Stimulated activated naive CD4-positive, alpha-beta T cell (primary cell): ENCODE data around the gene R3HDM2.
"Not testable (repeated sequence)": the region's sequence is repeated elsewhere in the genome, so short reads cannot be mapped to it uniquely, and the experiment has no call there.

Source experiments
- DNase-seq, 6 experiments: peaks; one replicate each; lab custom pipeline; 2025; lab: John Stamatoyannopoulos, UW

Gene R3HDM2

DNA sequence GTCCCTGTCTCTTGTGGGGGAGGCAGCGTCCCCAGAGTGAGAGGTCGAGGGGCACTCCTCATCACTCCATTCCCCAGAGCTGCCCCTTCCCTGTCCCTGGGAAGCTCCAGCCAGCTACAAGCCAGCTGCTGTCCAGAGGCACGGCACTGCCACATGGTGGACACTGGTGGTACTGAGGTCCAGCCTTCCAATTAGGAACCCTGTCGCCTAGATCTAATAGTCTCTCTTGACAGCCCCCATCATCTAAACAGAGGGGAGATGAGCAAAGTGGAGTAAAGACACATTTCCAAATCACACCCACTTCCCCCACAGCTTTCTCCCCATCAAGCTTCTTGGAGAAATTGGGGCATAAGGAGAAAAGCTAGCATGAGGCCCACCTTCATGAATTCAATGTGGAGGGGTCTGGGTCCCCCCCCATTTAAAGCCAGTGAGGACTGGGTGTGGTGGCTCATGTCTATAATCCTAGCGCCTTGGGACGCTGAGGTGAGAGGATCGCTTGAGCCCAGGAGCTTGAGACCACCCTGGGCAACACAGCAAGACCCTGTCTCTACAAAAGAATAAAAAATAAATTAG is 22.2 kb upstream of the R3HDM2 start:
- peak in 1 of 6 experiments; percentile 6 for DNase-seq

GRCh38 chr12:57452181-57452936 is 21.5 kb upstream of the R3HDM2 start:
- no peak for DNase-seq

- no peak for DNase-seq
Observed at GRCh38 chr12:57451233-57451778, 20.5 kb upstream of the R3HDM2 start.

- no peak for DNase-seq
Observed at GRCh38 chr12:57450057-57450456, 19.2 kb upstream of the R3HDM2 start.

- DNase-seq, result no peak
Observed at GRCh38 chr12:57449375-57449774, 18.5 kb upstream of the R3HDM2 start.

GRCh38 chr12:57448669-57449068 is 17.8 kb upstream of the R3HDM2 start:
- DNase-seq, result no peak

- no peak for DNase-seq
Observed at GRCh38 chr12:57446292-57446960, 15.6 kb upstream of the R3HDM2 start.

DNA sequence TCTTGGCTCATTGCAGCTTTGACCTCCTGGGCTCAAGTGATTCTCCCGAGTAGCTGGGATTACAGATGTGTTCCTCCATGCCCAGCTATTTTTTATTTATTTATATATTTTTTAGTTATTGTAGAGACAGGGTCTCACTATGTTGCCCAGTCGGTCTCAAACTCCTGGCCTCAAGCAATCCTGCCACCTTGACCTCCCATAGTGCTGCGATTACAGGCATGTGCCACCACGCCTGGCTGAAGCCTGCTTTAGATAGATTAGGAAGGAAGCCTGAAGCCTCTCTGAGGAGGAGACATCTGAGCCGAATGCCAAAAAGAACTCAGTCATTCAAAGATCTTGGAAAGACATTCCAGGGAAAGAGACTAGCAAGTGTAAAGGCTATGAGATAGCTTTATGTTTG is 13.9 kb upstream of the R3HDM2 start:
- no peak for DNase-seq

GRCh38 chr12:57444337-57444736 is 13.5 kb upstream of the R3HDM2 start:
- DNase-seq, result not testable (repeated sequence)

DNA sequence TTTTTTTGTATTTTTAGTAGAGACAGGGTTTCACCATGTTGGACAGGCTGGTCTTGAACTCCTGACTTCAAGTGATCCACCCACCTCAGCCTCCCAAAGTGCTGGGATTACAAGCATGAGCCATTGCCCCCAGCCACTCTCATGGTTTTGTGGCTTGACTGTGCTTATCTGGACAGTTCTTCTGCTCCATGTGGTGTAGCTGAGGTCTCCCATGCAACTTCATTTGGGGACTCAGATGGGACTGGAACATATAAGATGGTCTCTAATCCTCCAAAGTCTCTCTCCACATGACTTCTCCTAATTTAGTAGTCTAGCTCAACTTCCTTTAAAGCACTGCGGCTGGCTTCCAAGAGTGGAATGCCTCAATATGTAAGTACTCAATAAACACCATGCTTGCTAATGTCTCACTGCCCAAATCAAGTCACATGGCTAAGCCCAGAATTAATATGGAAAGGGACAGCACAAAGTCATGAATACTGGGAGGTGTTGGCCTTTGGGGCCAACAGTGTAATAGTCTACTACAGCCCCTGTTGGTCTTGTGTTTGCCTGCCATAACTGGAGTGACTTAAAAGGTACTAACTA is 11.1 kb upstream of the R3HDM2 start:
- DNase-seq, result no peak

DNA sequence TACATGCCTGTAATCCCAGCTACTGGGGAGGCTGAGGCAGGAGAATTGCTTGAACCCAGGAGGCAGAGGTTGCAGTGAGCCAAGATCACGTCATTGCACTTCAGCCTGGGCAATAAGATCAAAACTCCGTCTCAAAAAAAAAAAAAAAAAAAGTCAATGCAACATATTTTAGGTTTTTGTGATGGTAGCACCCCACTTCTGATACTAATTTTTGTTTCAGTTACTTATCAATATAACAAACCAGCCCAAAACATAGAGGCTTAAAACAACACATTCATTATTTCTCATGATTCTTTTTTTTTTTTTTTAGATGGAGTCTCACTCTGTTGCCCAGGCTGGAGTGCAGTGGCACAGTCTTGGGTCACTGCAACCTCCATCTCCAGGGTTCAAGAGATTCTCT is 10.6 kb upstream of the R3HDM2 start:
- not testable (repeated sequence) for DNase-seq

- no peak for DNase-seq
Observed at GRCh38 chr12:57439762-57440266, 9.0 kb upstream of the R3HDM2 start.

DNA sequence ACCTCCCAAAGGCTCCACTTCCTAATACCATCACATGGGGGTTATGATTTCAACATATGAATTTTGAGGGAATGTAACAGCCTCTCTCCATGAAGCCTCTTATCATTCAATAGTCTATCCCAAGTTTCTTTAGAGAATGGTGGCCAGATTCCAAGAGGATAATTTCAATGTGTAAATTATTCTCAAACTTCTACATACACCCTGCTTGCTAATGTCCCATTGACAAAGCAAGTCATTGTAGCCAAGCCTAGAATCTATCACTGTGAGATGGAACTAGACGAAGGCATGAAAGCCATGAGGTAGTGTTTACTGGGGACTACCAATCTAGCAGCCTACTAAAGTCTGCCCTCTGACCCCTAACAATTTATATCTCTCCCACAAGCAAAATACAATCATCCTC is 7.6 kb upstream of the R3HDM2 start:
- no peak for DNase-seq

DNA sequence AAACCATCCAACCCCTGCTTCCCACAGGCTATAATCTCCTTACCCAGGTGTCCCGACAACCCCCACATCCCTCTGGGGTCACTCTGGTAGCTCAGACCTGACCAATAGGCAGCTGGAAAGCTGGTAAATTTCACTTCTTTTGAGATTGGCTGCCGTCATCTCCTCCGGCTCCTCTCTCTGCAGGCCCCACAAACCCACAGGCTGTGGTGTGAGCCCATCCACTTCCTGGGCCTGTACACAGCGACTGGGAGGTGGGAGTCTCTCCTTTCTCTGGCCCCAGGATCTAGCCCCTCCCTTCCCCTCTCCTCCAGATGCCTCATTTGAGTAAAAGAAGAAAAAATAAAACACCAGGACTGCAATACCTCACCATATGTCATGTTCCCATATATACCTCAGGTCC is 4.5 kb upstream of the R3HDM2 start:
- no peak for DNase-seq

GRCh38 chr12:57434517-57435223 is 3.8 kb upstream of the R3HDM2 start, which contains the start of gene INHBC:
Gene INHBC (plus strand): TSS chr12:57434784. CDS start chr12:57434887, 103 bp downstream.
- DNase-seq, result no peak

DNA sequence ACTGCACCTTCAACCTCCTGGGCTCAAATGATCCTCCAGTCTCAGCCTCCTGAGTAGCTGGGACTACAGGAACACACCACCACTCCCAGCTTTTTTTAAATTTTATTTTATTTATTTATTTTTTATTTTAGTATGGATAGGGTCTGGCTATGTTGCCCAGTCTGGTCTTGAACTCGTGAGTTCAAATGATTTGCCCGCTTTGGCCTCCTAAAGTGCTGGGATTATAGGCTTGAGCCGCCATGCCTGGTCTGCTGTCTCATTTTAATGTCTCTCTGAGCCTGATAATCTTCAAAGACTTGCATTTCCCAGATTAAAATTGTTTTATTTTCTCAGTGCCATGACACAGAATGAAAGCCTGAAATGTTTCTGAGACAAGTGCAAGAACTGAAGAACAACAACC is 2.5 kb upstream of the R3HDM2 start:
- DNase-seq, result no peak

- DNase-seq, result no peak
Observed at GRCh38 chr12:57431654-57432188, 878 bp upstream of the R3HDM2 start.

DNA sequence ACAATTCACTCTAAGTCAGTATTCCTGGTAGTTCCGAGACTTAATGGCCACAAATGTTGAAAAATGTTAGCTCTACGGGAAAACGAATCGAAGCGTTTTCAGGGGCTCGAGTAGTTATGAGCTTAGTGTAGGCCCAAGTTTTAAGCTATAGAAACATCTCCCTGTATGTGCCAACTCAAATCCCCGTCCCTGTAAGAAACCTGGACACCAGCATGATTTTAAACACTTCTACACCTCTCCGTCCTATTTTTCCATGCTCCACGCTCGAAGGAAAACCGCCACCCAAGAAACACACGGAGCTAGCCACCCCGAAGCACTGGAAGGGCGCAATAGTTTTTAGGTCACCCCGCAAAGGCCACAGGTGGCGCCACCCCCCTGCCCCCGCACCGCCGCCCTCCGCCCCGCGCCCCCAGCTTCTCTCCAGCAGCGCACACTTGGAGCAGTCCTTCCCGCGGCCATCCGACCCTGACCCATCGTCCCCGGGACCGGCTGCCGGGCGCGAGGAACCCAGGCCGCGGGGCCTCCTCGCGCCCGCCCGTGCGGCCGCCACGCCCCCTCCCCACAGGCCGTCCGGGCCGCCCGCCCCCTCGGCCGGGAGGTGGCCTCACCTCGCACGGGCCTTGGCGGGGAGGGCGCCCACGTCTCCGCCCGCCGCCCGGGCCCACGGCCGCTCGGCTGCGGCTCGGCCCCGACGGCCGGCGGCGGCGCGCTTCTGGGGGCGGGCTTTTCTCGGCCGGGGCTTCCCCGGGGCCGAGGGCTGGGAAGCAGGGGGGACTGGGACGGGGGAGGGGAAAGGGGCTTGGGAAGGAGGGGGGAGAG is 522 bp downstream of the R3HDM2 start:
- peak in 5 of 6 experiments; percentile 27 to 67 (median 60) for DNase-seq

DNA sequence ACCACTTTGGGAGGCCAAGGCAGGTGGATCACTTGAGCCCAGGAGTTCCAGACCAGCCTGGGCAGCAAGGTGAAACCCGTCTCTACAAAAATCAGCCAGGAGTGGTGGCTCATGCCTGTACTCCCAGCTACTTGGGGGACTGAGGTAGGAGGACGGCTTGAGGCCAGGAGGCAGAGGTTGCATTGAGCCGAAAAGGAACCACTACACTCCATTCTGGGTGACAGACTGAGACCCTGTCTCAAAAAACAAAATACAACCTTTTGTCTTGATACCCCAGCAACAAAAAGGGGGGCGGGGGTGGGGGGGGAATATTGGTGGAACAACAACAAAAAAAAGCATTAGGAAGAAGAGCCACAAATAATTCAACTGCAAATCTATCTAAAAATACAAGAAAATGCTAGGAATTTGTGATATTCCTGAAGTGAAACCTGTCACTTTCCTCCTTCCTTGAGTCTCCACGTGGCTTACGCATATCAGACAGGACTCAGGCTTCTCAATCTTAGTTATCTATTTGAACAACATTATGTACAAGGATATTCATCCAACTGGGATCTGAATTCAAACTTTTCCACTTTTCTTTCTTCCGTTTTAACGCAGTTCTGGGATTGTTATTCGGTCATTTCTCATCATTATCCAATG is 1.3 kb downstream of the R3HDM2 start:
- peak in 1 of 6 experiments; percentile 7 for DNase-seq

DNA sequence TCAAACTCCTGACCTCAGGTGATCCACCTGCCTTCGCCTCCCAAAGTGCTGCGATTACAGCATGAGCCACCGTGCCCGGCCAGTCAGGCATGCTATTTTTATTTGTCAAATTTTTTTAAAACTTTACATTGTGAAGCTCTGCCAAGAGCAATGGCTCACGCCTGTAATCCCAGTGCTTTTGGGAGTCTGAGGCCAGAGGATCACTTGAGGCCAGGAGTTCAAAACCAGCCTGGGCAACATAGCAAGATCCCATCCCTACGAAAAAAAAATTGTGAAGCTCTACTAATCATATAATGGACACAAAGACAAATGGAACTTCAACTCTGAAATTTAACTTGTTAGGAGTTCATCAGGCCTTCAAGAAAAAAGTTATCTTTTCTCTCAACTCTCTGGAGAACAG is 1.9 kb downstream of the R3HDM2 start:
- DNase-seq, result no peak
